Glomerular endothelial cell (primary cell): ENCODE data around the gene KIAA1328. TPM values are rescaled to one million over a fixed set of nuclear protein-coding genes. Genes with fewer than 3 reads are reported as not detected.

ENCODE experiments used
- DNase-seq: peaks from one replicate; pipeline ENCODE4 v3.0.0-alpha.2; 2011; ENCODE audit warnings: low read depth, low spot score; ENCODE audit errors: extremely low read depth
- total RNA-seq: library from RNA; depleted of rRNA; stranded (reverse); fragments of >200 nt; gene quantifications from 2 replicates; pipeline ENCODE4 v1.2.3, GENCODE V29; 2015

The KIAA1328 gene
- total RNA-seq, 1 donor from 2014 or later = 6.4 TPM

DNA sequence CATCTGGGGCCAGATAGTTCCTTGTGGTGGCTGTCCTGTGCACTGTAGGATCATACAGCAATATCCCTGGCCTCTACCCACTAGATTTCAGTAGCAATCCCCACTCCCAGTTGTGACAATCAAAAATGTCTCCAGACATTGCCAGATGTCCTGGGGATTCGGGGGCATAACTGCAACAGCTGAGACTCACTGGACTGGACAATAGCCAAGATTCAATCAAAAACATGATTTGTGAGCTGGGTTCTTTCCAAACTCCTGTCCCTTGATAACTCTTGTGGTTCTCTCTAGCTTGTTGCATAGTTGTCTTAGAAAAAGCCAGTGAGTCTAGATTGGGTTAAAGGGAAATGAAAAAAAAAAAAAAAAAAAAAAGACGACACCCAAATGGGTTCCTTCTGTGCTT lies 443.3 kb downstream of the KIAA1328 start:
- DNase-seq = no peak

DNA sequence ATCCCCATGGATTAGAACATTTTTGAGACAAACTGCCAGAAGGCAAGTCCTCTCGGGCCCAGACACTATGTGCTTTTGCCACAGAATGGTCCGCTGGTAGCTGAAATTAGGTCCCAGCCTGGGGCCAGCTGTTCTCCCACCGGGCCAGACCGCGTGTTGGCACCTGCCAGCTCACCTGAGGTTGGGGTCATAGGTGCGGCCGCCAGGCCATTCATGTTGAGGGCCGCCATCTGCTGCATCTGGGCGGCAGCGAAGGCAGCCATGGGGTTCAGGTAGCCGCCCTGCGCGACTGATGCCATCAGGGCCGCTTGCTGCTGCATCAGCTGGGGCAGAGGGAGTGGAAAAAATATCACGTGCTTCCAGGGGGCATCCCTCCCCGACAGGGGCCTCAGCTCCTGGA lies 443.9 kb downstream of the KIAA1328 start:
- no peak for DNase-seq

DNA sequence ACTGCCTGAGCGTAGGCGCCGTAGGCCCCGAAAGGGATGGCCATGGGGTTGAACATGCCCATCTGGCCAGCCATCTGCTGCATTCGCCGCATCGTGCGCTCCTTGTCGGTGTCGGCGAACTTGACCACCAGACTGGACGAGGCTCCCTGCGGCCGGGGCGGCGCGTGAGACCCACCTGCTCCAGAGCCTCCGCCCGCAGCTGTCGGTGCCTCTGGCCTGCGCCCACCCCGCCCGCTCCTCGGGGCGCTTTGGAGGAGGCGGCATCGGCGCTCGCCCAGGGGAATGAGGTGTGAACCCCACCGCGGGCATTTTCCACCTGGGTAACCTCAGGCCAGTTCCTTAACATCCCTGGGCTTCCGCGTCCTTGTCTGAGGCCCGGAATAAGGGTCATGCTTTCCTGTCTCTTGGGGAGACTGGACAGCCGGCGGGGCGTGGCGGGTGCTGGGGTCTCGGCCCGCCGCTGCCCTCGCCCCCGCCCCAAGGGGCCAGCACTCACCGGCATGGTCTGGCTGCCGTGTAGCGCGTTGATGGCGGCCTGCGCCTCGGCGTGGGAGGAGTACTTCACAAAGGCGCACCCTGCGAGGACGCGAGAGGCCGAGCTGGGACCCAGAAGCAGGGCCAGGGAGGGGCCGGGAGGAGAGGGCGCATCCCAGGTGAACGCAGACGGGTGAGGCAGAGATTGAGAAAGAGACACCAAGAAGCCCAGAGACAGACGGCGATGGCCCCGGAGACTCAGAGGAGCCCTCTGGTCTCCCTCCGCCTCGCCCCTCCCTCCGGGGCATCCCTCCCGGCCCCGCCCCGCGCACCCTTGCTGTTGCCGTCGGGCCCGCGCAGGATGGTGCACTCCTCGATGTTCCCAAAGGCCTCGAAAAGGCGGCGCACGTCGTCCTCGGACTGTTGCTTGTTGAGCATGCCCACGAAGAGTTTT lies 445.6 kb downstream of the KIAA1328 start:
- DNase-seq = no peak

DNA sequence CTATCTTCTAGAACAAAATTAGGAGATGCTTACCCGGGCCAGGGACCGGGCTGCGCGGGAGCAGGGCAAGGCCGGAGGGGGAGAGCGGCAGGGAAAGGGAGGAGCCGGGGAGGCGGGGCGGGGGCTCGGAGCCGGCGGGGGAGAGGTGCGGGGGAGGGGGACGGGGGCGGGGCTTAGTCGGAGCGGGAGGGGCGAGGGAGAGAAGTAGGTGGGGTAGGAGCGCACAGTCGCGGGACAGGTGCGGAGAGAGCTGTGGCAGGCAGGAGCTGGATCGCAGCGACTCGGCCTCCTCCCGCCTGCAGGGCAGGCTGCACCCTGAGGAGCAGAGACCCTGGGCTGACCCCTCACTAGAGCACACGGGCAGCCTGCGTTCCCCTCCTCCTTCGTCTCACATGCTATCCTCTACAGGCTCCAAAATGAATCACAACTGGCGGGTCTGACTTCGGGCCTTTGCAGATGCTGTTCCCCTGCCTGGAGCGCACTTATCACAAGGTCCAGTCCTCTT lies 446.4 kb downstream of the KIAA1328 start:
- no peak for DNase-seq

DNA sequence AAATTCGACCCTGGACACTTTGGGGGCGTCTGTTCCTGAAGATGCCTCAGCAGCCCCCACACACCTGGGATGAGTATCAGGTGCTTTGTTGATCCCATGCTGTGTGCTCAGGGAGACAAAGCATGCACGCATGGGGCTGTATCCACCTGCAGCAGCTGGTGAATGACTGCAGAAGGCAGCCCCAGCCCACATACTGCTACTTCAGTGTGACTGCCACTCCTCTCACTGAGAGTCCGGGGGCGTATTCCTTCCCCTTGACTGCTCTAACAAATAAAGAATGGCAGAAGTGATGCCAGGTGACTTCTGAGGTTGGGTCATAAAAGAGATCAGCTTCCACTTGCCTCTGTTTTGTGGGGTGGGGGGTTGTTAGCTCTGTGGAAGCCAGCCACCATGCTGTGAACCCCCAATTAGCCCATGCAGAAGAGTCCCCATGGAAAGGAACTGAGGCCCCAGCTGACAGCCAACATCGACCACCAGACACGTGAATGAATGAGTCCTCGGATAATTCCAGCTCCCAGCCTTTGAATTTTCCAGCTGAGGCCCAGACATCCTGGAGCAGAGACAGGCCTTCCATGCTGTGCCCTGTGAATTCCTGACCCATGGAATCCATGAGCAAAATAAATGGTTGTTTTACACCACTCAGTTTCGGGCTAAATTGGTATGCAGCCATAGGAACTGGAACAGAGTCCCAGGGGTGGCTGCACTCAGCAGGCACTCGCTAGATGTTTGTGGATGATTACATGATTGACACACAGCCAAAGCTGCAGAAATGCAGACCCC lies 447.4 kb downstream of the KIAA1328 start:
- DNase-seq = no peak

DNA sequence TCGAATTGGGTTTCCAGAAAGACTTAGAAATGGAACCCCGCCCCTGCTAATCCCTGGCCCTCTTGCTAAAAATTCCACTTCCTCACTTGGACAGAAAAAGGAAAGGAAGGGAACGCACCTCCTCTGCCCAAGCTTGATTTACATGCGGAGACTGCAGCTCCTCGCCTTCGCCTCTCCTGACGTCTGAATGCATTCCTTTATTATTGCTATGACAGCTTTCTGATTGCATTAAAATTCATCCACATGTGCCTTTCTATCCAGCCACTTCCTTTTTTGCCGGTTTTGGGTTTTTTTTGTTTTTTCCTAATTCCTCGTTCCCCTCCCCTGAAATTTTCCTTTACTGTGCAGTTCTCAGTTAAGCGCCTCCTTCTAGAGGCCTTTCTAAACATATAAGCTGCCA lies 448.9 kb downstream of the KIAA1328 start:
- no peak for DNase-seq

Other genes starting within 250 kb of the KIAA1328 start
- gene TPGS2, start 125 bp upstream of the KIAA1328 start, total RNA-seq = 233 and 251 TPM in 2 replicates